DOHH2 (cell line): ENCODE results near the gene HAPSTR1.
"Not testable (repeated sequence)": the region's sequence is repeated elsewhere in the genome, so short reads cannot be mapped to it uniquely, and the experiment has no call there.

ENCODE experiments used
- H3F3A ChIP-seq: fragments of 200-600 bp; sonication (generic), shearing (Covaris generic); 2 replicates; pipeline ENCODE4 v1.6.0; 2016; ENCODE audit warnings: antibody characterized with exemption, mild to moderate bottlenecking; ENCODE audit not compliant: control insufficient read depth, insufficient read depth
- H3K27ac ChIP-seq: fragments of 200-600 bp; sonication (generic); 2 replicates; pipeline ENCODE4 v1.5.1; 2014; ENCODE audit warnings: low read depth, mild to moderate bottlenecking, low read length, moderate library complexity
- H3K27me3 ChIP-seq: fragments of 200-600 bp; sonication (generic); 2 replicates; pipeline ENCODE4 v1.6.1; 2014; ENCODE audit warnings: mild to moderate bottlenecking, low read length, mixed read lengths; ENCODE audit not compliant: control insufficient read depth
- H3K36me3 ChIP-seq: fragments of 200-600 bp; sonication (generic); 2 replicates; pipeline ENCODE4 v1.6.1; 2014; ENCODE audit warnings: mild to moderate bottlenecking, low read length, moderate library complexity, mixed read lengths; ENCODE audit not compliant: control insufficient read depth
- H3K4me1 ChIP-seq: fragments of 200-600 bp; sonication (generic); 2 replicates; pipeline ENCODE4 v1.6.1; 2014; ENCODE audit warnings: mild to moderate bottlenecking, low read length, mixed read lengths; ENCODE audit not compliant: control insufficient read depth
- H3K4me2 ChIP-seq: fragments of 200-600 bp; sonication (generic); 2 replicates; pipeline ENCODE4 v1.6.0; 2014; ENCODE audit warnings: mild to moderate bottlenecking, low read length, moderate library complexity
- H3K4me3 ChIP-seq: fragments of 200-600 bp; sonication (generic); 2 replicates; pipeline ENCODE4 v1.5.1; 2014; ENCODE audit warnings: mild to moderate bottlenecking, low read length, mixed read lengths
- H3K79me2 ChIP-seq: fragments of 200-600 bp; sonication (generic); 2 replicates; pipeline ENCODE4 v1.6.1; 2014; ENCODE audit warnings: mild to moderate bottlenecking, low read length, mixed read lengths; ENCODE audit not compliant: control insufficient read depth
- H3K9me2 ChIP-seq: fragments of 200-600 bp; sonication (generic); replicated peaks from 2 replicates; pipeline ENCODE4 v1.6.1; 2014; ENCODE audit warnings: mild to moderate bottlenecking, low read length, mixed read lengths; ENCODE audit not compliant: control insufficient read depth
- H3K9me3 ChIP-seq: fragments of 200-600 bp; sonication (generic); 2 replicates; pipeline ENCODE4 v1.6.1; 2014; ENCODE audit warnings: antibody characterized with exemption, low read length, mixed read lengths; ENCODE audit not compliant: control insufficient read depth, insufficient read depth
- H4K20me1 ChIP-seq: fragments of 200-600 bp; sonication (generic); 2 replicates; pipeline ENCODE4 v1.6.0; 2014; ENCODE audit warnings: low read depth, mild to moderate bottlenecking, antibody characterized with exemption, low read length, moderate library complexity; ENCODE audit not compliant: control insufficient read depth, insufficient read depth
- CTCF ChIP-seq: fragments of 200-600 bp; sonication (generic); IDR thresholded peaks from one replicate; pipeline ENCODE4 v1.5.1; 2014; ENCODE audit warnings: antibody characterized with exemption, mild to moderate bottlenecking, low read depth, low read length; ENCODE audit not compliant: poor library complexity, severe bottlenecking
- EZH2phosphoT487 ChIP-seq: fragments of 200-600 bp; sonication (generic); IDR thresholded peaks from 2 replicates; pipeline ENCODE4 v1.6.1; 2017; ENCODE audit warnings: borderline replicate concordance, mild to moderate bottlenecking, antibody characterized with exemption, low read length, moderate library complexity, mixed read lengths

Gene HAPSTR1

GRCh38 chr16:9090960-9091866 lies at the start of gene HAPSTR1:
Gene HAPSTR1, plus strand, starts transcription at chr16:9091644. Its CDS starts 401 bp downstream, at chr16:9092045.
- Histone ChIP-seq H3K79me2 (peaks cover 54% of the 10 kb centered on the region), H3K36me3 (peaks cover 39% of the 10 kb centered on the region), H3K27ac (peak within 1 kb of the TSS; percentile 69), H3K4me1 (peaks cover 59% of the 10 kb centered on the region), H3K27me3 (no peaks in the 10 kb centered on the region), H3F3A (peaks cover 8% of the 10 kb centered on the region; the same call in 1 of the 2 replicates), H3K9me2 (no peaks in the 10 kb centered on the region), H4K20me1 (peaks cover 29% of the 10 kb centered on the region), H3K9me3 (no peaks in the 10 kb centered on the region), H3K4me2 (peak within 1 kb of the TSS; percentile 88), H3K4me3 (peak within 1 kb of the TSS; percentile 82)
- TF ChIP-seq EZH2phosphoT487 = no peak
- TF ChIP-seq CTCF = no peak

GRCh38 chr16:9042533-9042932 lies 48.9 kb upstream of the HAPSTR1 start:
- Histone ChIP-seq H3K9me3 (peaks cover 16% of the 10 kb centered on the region), H3K27ac (no peak overlapping the region)

GRCh38 chr16:9042964-9043680 lies 48.3 kb upstream of the HAPSTR1 start:
- no peaks in the 10 kb centered on the region for H4K20me1 ChIP-seq
- peaks cover 7% of the 10 kb centered on the region for H3K27me3 ChIP-seq
- H3K27ac ChIP-seq = no peak overlapping the region
- no peaks in the 10 kb centered on the region for H3K36me3 ChIP-seq
- no peak overlapping the region for H3K4me2 ChIP-seq
- H3K4me1 ChIP-seq = no peaks in the 10 kb centered on the region
- no peaks in the 10 kb centered on the region for H3K9me2 ChIP-seq
- no peak overlapping the region for H3K4me3 ChIP-seq
- TF ChIP-seq CTCF = no peak
- TF ChIP-seq EZH2phosphoT487 = no peak
- H3K79me2 ChIP-seq = no peaks in the 10 kb centered on the region
- peaks cover 18% of the 10 kb centered on the region for H3K9me3 ChIP-seq
- H3F3A ChIP-seq = no peaks in the 10 kb centered on the region

More at GRCh38 chr16:9042533-9042932, 48.9 kb upstream of the HAPSTR1 start:
- no peaks in the 10 kb centered on the region for H3K4me1 ChIP-seq
- H3F3A ChIP-seq = no peaks in the 10 kb centered on the region
- no peaks in the 10 kb centered on the region for H3K79me2 ChIP-seq
- H3K36me3 ChIP-seq = no peaks in the 10 kb centered on the region
- H4K20me1 ChIP-seq = no peaks in the 10 kb centered on the region
- no peaks in the 10 kb centered on the region for H3K9me2 ChIP-seq
- peaks cover 5% of the 10 kb centered on the region; the same call in 1 of the 2 replicates for H3K27me3 ChIP-seq
- TF ChIP-seq CTCF (no peak), EZH2phosphoT487 (no peak)
- H3K4me2 ChIP-seq = no peak overlapping the region
- no peak overlapping the region for H3K4me3 ChIP-seq

GRCh38 chr16:9045562-9045961 lies 45.9 kb upstream of the HAPSTR1 start:
- H3K9me3 ChIP-seq = peaks cover 18% of the 10 kb centered on the region
- H3K4me2 ChIP-seq, H3K27ac ChIP-seq, H3K4me3 ChIP-seq, H3K4me1 ChIP-seq, H3K27me3 ChIP-seq, H3F3A ChIP-seq, H4K20me1 ChIP-seq, H3K79me2 ChIP-seq, H3K36me3 ChIP-seq, H3K9me2 ChIP-seq: not testable (repeated sequence)
